ENCODE results near the gene SLC28A1. TPM values are rescaled to one million over a fixed set of nuclear protein-coding genes. Genes with fewer than 3 reads are reported as not detected.
A peak's percentile ranks its signal among the peaks of the same experiment; 100 is the strongest.

The SLC28A1 gene
- total and polyA plus RNA-seq, 2 donors (not counting 1 experiment from before 2014, with no cell fraction given) = not detected

- Histone ChIP-seq H4K20me1 (ENCODE audit: control insufficient read depth, insufficient read depth, low read length, poor library complexity, severe bottlenecking) (no peaks in the 10 kb centered on the region), H3K36me3 (replicated peaks in 1 of 2; ENCODE audit: control extremely low read depth in 1 of 2, control insufficient read depth in 1 of 2, extremely low read depth in 1 of 2, insufficient read depth in 2 of 2, low read length in 1 of 2) (no peaks in the 10 kb centered on the region), H3K4me2 (replicated peaks; ENCODE audit: low read depth, low read length, poor library complexity, severe bottlenecking) (no peak overlapping the region), H3K79me2 (ENCODE audit: control insufficient read depth, insufficient read depth, low read length) (no peaks in the 10 kb centered on the region), H3K27ac (ENCODE audit: low read length in 2 of 2) (no peak overlapping the region), H3K9me3 (ENCODE audit: control extremely low read depth in 1 of 3, control insufficient read depth in 2 of 3, insufficient read depth in 1 of 3, low read length in 2 of 3) (no peaks in the 10 kb centered on the region), H3K9ac (ENCODE audit: low read length) (no peak overlapping the region), H2AFZ (ENCODE audit: insufficient read depth, low read depth, low read length, poor library complexity, severe bottlenecking) (no peak overlapping the region), H3K27me3 (replicated peaks in 1 of 4; ENCODE audit: control extremely low read depth in 1 of 4, control insufficient read depth in 3 of 4, insufficient read depth in 4 of 4, low read length in 3 of 4) (no peaks in the 10 kb centered on the region), H3K4me1 (ENCODE audit: control insufficient read depth in 2 of 2, insufficient read depth in 2 of 2, low read length in 2 of 2) (no peaks in the 10 kb centered on the region), H3K4me3 (ENCODE audit: control extremely low read depth in 1 of 5, extremely low read depth in 1 of 5, insufficient read depth in 1 of 5, low read depth in 2 of 5, low read length in 4 of 5) (no peak overlapping the region)
- WGBS (ENCODE audit: insufficient coverage) = 55% methylated on average over 2 of the region's 4 CpGs
- H3K27ac Mint-ChIP-seq = no peak overlapping the region
- H3K4me3 Mint-ChIP-seq = no peak overlapping the region
- no peaks in the 10 kb centered on the region for H3K4me1 Mint-ChIP-seq
- TF ChIP-seq CTCF (IDR thresholded peaks at IDR 0.05) (peak; percentile 63), EZH2 (IDR thresholded peaks at IDR 0.05; ENCODE audit: borderline replicate concordance, insufficient read depth, low read depth, low read length, poor library complexity, severe bottlenecking) (no peak)
- ChIA-PET CTCF (interaction anchor here (0.8 to 2.9 kb wide), 8 partner anchors 32 to 308 kb away, joined by 3 to 19 read pairs (median 4); partner anchors contain the start of gene WDR73), POLR2A (no interaction called here)
- no peaks in the 10 kb centered on the region for H3K27me3 Mint-ChIP-seq
- H3K9me3 Mint-ChIP-seq (ENCODE audit: insufficient read depth) = no peaks in the 10 kb centered on the region
- intact Hi-C loops (cut with micrococcal nuclease) = loop anchor here (1.0 kb wide), 1 partner anchor 290 kb away; no protein-coding TSS in a partner anchor
- DNase-seq = peak; percentile 65
- ATAC-seq (ENCODE audit: low read depth) = peak; percentile 49
Observed at GRCh38 chr15:84878504-84878903, 6.0 kb upstream of the SLC28A1 start.

GRCh38 chr15:84879088-84879780 is 5.2 kb upstream of the SLC28A1 start:
- H3K9me3 Mint-ChIP-seq (ENCODE audit: insufficient read depth) = no peaks in the 10 kb centered on the region

More at GRCh38 chr15:84879088-84879780, 5.2 kb upstream of the SLC28A1 start:
- no peak overlapping the region for H3K27ac Mint-ChIP-seq
- Histone ChIP-seq H3K4me1 (ENCODE audit: control insufficient read depth in 2 of 2, insufficient read depth in 2 of 2, low read length in 2 of 2) (no peaks in the 10 kb centered on the region), H3K27ac (ENCODE audit: low read length in 2 of 2) (no peak overlapping the region), H3K79me2 (ENCODE audit: control insufficient read depth, insufficient read depth, low read length) (no peaks in the 10 kb centered on the region), H4K20me1 (ENCODE audit: control insufficient read depth, insufficient read depth, low read length, poor library complexity, severe bottlenecking) (no peaks in the 10 kb centered on the region), H3K4me2 (replicated peaks; ENCODE audit: low read depth, low read length, poor library complexity, severe bottlenecking) (no peak overlapping the region), H3K9me3 (ENCODE audit: control extremely low read depth in 1 of 3, control insufficient read depth in 2 of 3, insufficient read depth in 1 of 3, low read length in 2 of 3) (no peaks in the 10 kb centered on the region), H3K9ac (ENCODE audit: low read length) (no peak overlapping the region), H3K27me3 (replicated peaks in 1 of 4; ENCODE audit: control extremely low read depth in 1 of 4, control insufficient read depth in 3 of 4, insufficient read depth in 4 of 4, low read length in 3 of 4) (no peaks in the 10 kb centered on the region), H3K36me3 (replicated peaks in 1 of 2; ENCODE audit: control extremely low read depth in 1 of 2, control insufficient read depth in 1 of 2, extremely low read depth in 1 of 2, insufficient read depth in 2 of 2, low read length in 1 of 2) (no peaks in the 10 kb centered on the region), H3K4me3 (ENCODE audit: control extremely low read depth in 1 of 5, extremely low read depth in 1 of 5, insufficient read depth in 1 of 5, low read depth in 2 of 5, low read length in 4 of 5) (no peak overlapping the region), H2AFZ (ENCODE audit: insufficient read depth, low read depth, low read length, poor library complexity, severe bottlenecking) (no peak overlapping the region)
- ChIA-PET POLR2A (no interaction called here), CTCF (interaction anchor here (1.1 to 2.9 kb wide), 4 partner anchors 225 to 291 kb away, joined by 3 to 19 read pairs (median 6); partner anchors contain the start of gene WDR73)
- TF ChIP-seq EZH2 (IDR thresholded peaks at IDR 0.05; ENCODE audit: borderline replicate concordance, insufficient read depth, low read depth, low read length, poor library complexity, severe bottlenecking) (no peak), CTCF (IDR thresholded peaks at IDR 0.05) (no peak)
- no peak for ATAC-seq (ENCODE audit: low read depth)
- H3K4me3 Mint-ChIP-seq = no peak overlapping the region
- no peaks in the 10 kb centered on the region for H3K27me3 Mint-ChIP-seq
- no peak for DNase-seq
- 94% methylated on average over 8 of the region's 11 CpGs for WGBS (ENCODE audit: insufficient coverage)
- H3K4me1 Mint-ChIP-seq = no peaks in the 10 kb centered on the region
- intact Hi-C loops (cut with micrococcal nuclease) = no loop called here

All from B cell (primary cell).